ENCODE measurements around the gene AMIGO3. TPM values are rescaled to one million over a fixed set of nuclear protein-coding genes. Genes with fewer than 3 reads are reported as not detected.

Gene AMIGO3
- total and polyA plus RNA-seq, 4 donors, result 0.11 to 1.1 TPM; not detected in 2

GRCh38 chr3:49673715-49674496, 45.6 kb downstream of the AMIGO3 start, which contains the start of gene APEH:
Gene APEH (plus strand): TSS chr3:49674351. CDS start chr3:49674402, 51 bp downstream.
- TF ChIP-seq, protein P1, sequence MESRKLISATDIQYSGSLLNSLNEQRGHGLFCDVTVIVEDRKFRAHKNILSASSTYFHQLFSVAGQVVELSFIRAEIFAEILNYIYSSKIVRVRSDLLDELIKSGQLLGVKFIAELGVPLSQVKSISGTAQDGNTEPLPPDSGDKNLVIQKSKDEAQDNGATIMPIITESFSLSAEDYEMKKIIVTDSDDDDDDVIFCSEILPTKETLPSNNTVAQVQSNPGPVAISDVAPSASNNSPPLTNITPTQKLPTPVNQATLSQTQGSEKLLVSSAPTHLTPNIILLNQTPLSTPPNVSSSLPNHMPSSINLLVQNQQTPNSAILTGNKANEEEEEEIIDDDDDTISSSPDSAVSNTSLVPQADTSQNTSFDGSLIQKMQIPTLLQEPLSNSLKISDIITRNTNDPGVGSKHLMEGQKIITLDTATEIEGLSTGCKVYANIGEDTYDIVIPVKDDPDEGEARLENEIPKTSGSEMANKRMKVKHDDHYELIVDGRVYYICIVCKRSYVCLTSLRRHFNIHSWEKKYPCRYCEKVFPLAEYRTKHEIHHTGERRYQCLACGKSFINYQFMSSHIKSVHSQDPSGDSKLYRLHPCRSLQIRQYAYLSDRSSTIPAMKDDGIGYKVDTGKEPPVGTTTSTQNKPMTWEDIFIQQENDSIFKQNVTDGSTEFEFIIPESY (IDR thresholded peaks at IDR 0.05), result no peak
- no peak for TF ChIP-seq JUND (IDR thresholded peaks at IDR 0.05)
- TF ChIP-seq, protein P2, sequence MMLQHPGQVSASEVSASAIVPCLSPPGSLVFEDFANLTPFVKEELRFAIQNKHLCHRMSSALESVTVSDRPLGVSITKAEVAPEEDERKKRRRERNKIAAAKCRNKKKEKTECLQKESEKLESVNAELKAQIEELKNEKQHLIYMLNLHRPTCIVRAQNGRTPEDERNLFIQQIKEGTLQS (IDR thresholded peaks at IDR 0.05), result no peak
- TF ChIP-seq TAF1 (conservative IDR thresholded peaks at IDR 0.05), result no peak
- no peak for TF ChIP-seq EGR1 (IDR thresholded peaks at IDR 0.05; ENCODE audit: low read depth in 2 of 2)
- peak; percentile 83 for TF ChIP-seq YY1 (IDR thresholded peaks at IDR 0.05)
- TF ChIP-seq NR2F2 (IDR thresholded peaks at IDR 0.05), result peak; percentile 52
- TF ChIP-seq CTCF (IDR thresholded peaks at IDR 0.05; ENCODE audit: low read depth, low read length, missing input control), result no peak
- TF ChIP-seq GABPA (IDR thresholded peaks at IDR 0.05 in 1 of 2, conservative IDR thresholded peaks at IDR 0.05 in 1 of 2), result peak; percentile 62 to 85
- peak; percentile 24 for TF ChIP-seq FOXA1 (IDR thresholded peaks at IDR 0.05)
- TF ChIP-seq RXRA (IDR thresholded peaks at IDR 0.05), result peak; percentile 41 to 73
- no peak for TF ChIP-seq MAX (IDR thresholded peaks at IDR 0.05)
- peak; percentile 65 for TF ChIP-seq SP1 (IDR thresholded peaks at IDR 0.05)
- TF ChIP-seq RAD21 (IDR thresholded peaks at IDR 0.05), result no peak
- no peak for TF ChIP-seq HNF4G (IDR thresholded peaks at IDR 0.05)
- peak; percentile 80 for TF ChIP-seq REST (IDR thresholded peaks at IDR 0.05)
- peak in 1 of 2 donors; percentile 23 for TF ChIP-seq HNF4A (conservative IDR thresholded peaks at IDR 0.05)
- no peak for TF ChIP-seq FOXA2 (IDR thresholded peaks at IDR 0.05)

More at GRCh38 chr3:49673715-49674496, 45.6 kb downstream of the AMIGO3 start, which contains the start of gene APEH:
- Histone ChIP-seq H3K36me3 (ENCODE audit: control insufficient read depth in 4 of 4, insufficient read depth in 3 of 4, low read depth in 1 of 4, low read length in 3 of 4) (peaks cover 8 to 25% (median 11%) of the 10 kb centered on the region in 4 donors), H3K9me3 (ENCODE audit: control insufficient read depth in 4 of 4, low read length in 3 of 4) (no peaks in the 10 kb centered on the region), H3K4me1 (ENCODE audit: control insufficient read depth in 4 of 4, insufficient read depth in 4 of 4, low read length in 3 of 4) (peaks cover 28 to 62% (median 44%) of the 10 kb centered on the region in 4 donors), H3K4me3 (ENCODE audit: low read depth in 1 of 3, low read length in 3 of 3) (peak within 1 kb of the TSS; percentile 48 to 76 (median 66)), H3K27ac (ENCODE audit: low read depth in 1 of 2, low read length in 2 of 2) (peak within 1 kb of the TSS; percentile 84 to 91), H3K27me3 (ENCODE audit: control insufficient read depth in 4 of 4, insufficient read depth in 4 of 4, low read length in 3 of 4) (no peaks in the 10 kb centered on the region), H3K9ac (ENCODE audit: low read depth in 1 of 2, low read length in 2 of 2) (peak within 1 kb of the TSS; percentile 2 to 56)
- WGBS, result under 1% methylated on average over 71 of the region's 71 CpGs
- DNase-seq (ENCODE audit: low spot score), result peak; percentile 95
